Neuronal stem cell (in vitro differentiated cells): ENCODE measurements around the gene ZFP36L1.
A peak's percentile ranks its signal among the peaks of the same experiment; 100 is the strongest.

ENCODE experiments used
- DNase-seq: peaks from one replicate; pipeline ENCODE4 v3.0.0-alpha.2; 2013; ENCODE audit warnings: low spot score
- H2AFZ ChIP-seq: one replicate; pipeline ENCODE4 v1.6.1; 2013; ENCODE audit warnings: mild to moderate bottlenecking, low read length, inconsistent platforms
- H2AK5ac ChIP-seq: 2 replicates; pipeline ENCODE4 v1.6.1; 2013; ENCODE audit warnings: low read depth, mild to moderate bottlenecking, inconsistent platforms, low read length, moderate library complexity, mixed read lengths
- H2BK120ac ChIP-seq: 2 replicates; pipeline ENCODE4 v1.6.1; 2013; ENCODE audit warnings: low read depth, mild to moderate bottlenecking, inconsistent platforms, low read length, moderate library complexity, mixed read lengths
- H2BK12ac ChIP-seq: one replicate; pipeline ENCODE4 v1.6.1; 2013; ENCODE audit warnings: low read length, inconsistent platforms
- H2BK15ac ChIP-seq: 2 replicates; pipeline ENCODE4 v1.6.1; 2013; ENCODE audit warnings: mild to moderate bottlenecking, low read length, inconsistent platforms, mixed read lengths
- H2BK5ac ChIP-seq: one replicate; pipeline ENCODE4 v1.6.1; 2013; ENCODE audit warnings: inconsistent platforms, mild to moderate bottlenecking, low read length, moderate library complexity
- H3K14ac ChIP-seq: one replicate; pipeline ENCODE4 v1.6.1; 2013; ENCODE audit warnings: low read length, inconsistent platforms
- H3K18ac ChIP-seq: 2 replicates; pipeline ENCODE4 v1.6.1; 2013; ENCODE audit warnings: low read length, inconsistent platforms
- H3K23ac ChIP-seq: 2 replicates; pipeline ENCODE4 v1.6.1; 2013; ENCODE audit warnings: low read depth, mild to moderate bottlenecking, mixed read lengths, low read length, inconsistent platforms; ENCODE audit not compliant: poor library complexity
- H3K27ac ChIP-seq: replicated peaks from 3 replicates; pipeline ENCODE4 v1.5.1; 2013; ENCODE audit warnings: low read length, inconsistent platforms
- H3K27me3 ChIP-seq, 3 experiments: 2 replicates each; pipeline ENCODE4 v1.6.1; 2013; ENCODE audit warnings: low read length in 3 of 3, mild to moderate bottlenecking in 2 of 3, inconsistent platforms in 1 of 3, low read depth in 1 of 3, mixed read lengths in 1 of 3, moderate library complexity in 1 of 3; ENCODE audit not compliant: control insufficient read depth in 3 of 3, insufficient read depth in 3 of 3
- H3K36me3 ChIP-seq, 2 donors: replicated peaks in 1 of 2; 2 replicates each; pipeline ENCODE4 v1.6.1; 2013; ENCODE audit warnings: low read length in 2 of 2; ENCODE audit not compliant: control insufficient read depth in 2 of 2, insufficient read depth in 2 of 2
- H3K4ac ChIP-seq: 2 replicates; pipeline ENCODE4 v1.6.1; 2013; ENCODE audit warnings: inconsistent platforms, mild to moderate bottlenecking, low read length, moderate library complexity
- H3K4me1 ChIP-seq, 2 donors: 1 replicate in 1 of 2; 2 replicates in 1 of 2; pipeline ENCODE4 v1.6.1; 2013; ENCODE audit warnings: low read length in 2 of 2, low read depth in 1 of 2; ENCODE audit not compliant: control insufficient read depth in 2 of 2, insufficient read depth in 1 of 2
- H3K4me2 ChIP-seq: one replicate; pipeline ENCODE4 v1.6.1; 2013; ENCODE audit warnings: mild to moderate bottlenecking, low read length, inconsistent platforms; ENCODE audit not compliant: insufficient read depth, poor library complexity, severe bottlenecking
- H3K4me3 ChIP-seq, 2 donors: 2 replicates each; pipeline ENCODE4 v1.5.1; 2013; ENCODE audit warnings: low read length in 2 of 2, mild to moderate bottlenecking in 2 of 2, inconsistent platforms in 1 of 2, moderate library complexity in 1 of 2
- H3K79me1 ChIP-seq: one replicate; pipeline ENCODE4 v1.6.1; 2013; ENCODE audit warnings: low read depth, mild to moderate bottlenecking, inconsistent platforms, low read length, moderate library complexity
- H3K9ac ChIP-seq: one replicate; pipeline ENCODE4 v1.6.1; 2013; ENCODE audit warnings: mild to moderate bottlenecking, low read depth, low read length, inconsistent platforms; ENCODE audit not compliant: poor library complexity
- H3K9me3 ChIP-seq, 2 donors: replicated peaks in 1 of 2; 2 replicates each; pipeline versions ENCODE3 to v1.6.1; 2013; ENCODE audit warnings: low read length in 2 of 2, mild to moderate bottlenecking in 2 of 2, inconsistent platforms in 1 of 2, low read depth in 1 of 2, mixed read lengths in 1 of 2, moderate library complexity in 1 of 2; ENCODE audit not compliant: control insufficient read depth in 2 of 2, insufficient read depth in 1 of 2
- H4K8ac ChIP-seq: one replicate; pipeline ENCODE4 v1.6.1; 2013; ENCODE audit warnings: low read depth, mild to moderate bottlenecking, inconsistent platforms, low read length, moderate library complexity
- H4K91ac ChIP-seq: one replicate; pipeline ENCODE4 v1.6.1; 2013; ENCODE audit warnings: low read length, low read depth, mild to moderate bottlenecking, inconsistent platforms; ENCODE audit not compliant: poor library complexity
- WGBS, 2 donors: extraction: QIAGEN DNeasy Blood & Tissue Kit; methylation state at CpG; one replicate each; pipeline ENCODE4 v1.1.7; 2013; ENCODE audit warnings: missing lambda C conversion rate in 2 of 2, mixed read lengths in 1 of 2; ENCODE audit not compliant: insufficient read length in 2 of 2, insufficient replicate concordance in 1 of 2; ENCODE audit errors: extremely low coverage in 2 of 2; 5-methylcytosine and 5-hydroxymethylcytosine counted together

The ZFP36L1 gene

DNA sequence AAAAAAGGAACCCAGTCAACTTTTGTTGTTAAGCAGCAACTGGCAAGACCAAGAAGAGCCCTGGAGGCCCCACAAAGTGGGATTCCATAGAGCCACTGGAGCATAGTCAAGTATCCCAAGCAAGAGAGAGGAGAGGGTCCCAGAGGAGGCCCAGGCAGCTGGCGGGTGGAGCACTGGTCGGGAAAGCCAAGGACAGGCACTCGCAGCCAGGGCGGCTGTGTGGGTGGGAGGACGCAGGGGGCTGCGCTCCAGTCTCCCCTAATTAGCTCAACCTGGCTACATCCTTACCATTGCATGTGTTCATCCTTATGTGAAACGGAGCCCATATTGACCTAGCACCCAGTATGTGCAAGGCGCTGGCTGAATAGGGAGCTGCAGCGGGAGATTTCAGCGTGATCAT lies 18.3 kb upstream of the ZFP36L1 start:
- WGBS, 2 donors, result no CpG with 5 or more reads among the region's 10 CpGs
- Histone ChIP-seq H3K23ac (no peak overlapping the region), H2BK12ac (peak overlapping the region; percentile 4), H3K36me3 (no peaks in the 10 kb centered on the region), H3K27me3 (no peaks in the 10 kb centered on the region), H3K4ac (no peak overlapping the region), H4K91ac (no peak overlapping the region), H3K4me2 (no peak overlapping the region), H3K79me1 (no peaks in the 10 kb centered on the region), H3K18ac (peak overlapping the region; percentile 84), H2BK5ac (no peak overlapping the region), H2BK15ac (no peak overlapping the region), H2AFZ (no peak overlapping the region), H3K14ac (no peak overlapping the region), H3K27ac (no peak overlapping the region), H4K8ac (no peak overlapping the region), H3K4me3 (no peak overlapping the region), H3K4me1 (peaks cover 15 to 19% of the 10 kb centered on the region in 2 donors), H2AK5ac (peak overlapping the region; percentile 6), H2BK120ac (no peak overlapping the region), H3K9me3 (peaks cover 0 to 10% of the 10 kb centered on the region in 2 donors), H3K9ac (no peak overlapping the region)
- no peak for DNase-seq

DNA sequence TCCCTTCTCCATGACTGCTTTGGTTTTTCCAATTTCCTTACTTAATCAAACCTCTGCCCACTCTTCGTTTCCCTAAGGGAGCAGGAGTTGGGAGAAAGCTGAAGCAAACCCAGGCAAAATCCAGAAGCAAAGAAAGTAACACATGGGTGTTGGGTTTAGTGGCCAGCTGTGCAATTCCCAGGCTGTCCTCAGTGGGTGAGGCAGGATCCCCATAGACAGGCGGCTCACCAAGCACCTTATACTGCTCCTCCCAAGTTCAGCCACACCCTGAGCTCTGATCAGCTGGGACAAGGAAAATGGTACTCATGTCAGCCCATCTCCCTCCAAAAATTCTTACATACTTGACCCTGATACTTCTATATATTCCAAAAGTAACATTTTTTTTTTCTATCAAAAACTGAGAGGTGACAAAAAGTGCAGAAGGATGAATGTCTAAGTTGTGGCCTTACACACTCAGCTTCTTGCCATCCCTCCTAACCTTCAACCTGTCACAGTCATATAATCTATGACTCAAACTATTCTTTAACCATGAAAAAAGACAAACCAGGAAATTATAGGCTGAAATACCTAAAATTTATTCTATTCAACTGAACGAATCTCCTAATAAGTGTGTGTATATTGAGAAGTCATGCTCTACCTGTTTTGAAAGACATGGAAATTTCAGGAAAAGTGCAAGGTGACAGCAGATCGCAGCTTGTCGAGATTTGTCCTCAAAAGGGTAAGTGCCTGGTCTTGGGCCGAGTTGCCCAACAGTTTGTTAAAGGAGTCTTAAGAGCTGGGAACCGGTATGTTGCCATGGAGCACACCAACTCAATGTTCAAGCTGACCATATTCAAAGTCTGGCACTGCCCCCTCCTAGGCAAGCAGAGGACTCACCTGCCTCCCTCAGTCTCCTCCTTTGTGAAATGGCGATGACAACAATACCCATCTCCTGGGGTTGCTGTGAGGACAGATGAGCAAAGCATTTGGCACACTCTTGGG lies 17.6 kb upstream of the ZFP36L1 start:
- Histone ChIP-seq H2BK120ac (no peak overlapping the region), H3K79me1 (no peaks in the 10 kb centered on the region), H3K4ac (no peak overlapping the region), H3K27me3 (no peaks in the 10 kb centered on the region), H3K23ac (no peak overlapping the region), H2AK5ac (peak overlapping the region; percentile 6), H3K9ac (no peak overlapping the region), H3K36me3 (no peaks in the 10 kb centered on the region), H2BK15ac (no peak overlapping the region), H3K9me3 (peaks cover 0 to 10% of the 10 kb centered on the region in 2 donors), H2BK12ac (no peak overlapping the region), H4K91ac (no peak overlapping the region), H3K4me1 (peaks cover 13 to 15% of the 10 kb centered on the region in 2 donors), H2BK5ac (no peak overlapping the region), H4K8ac (no peak overlapping the region), H3K4me2 (no peak overlapping the region), H3K18ac (no peak overlapping the region), H3K14ac (no peak overlapping the region), H3K4me3 (no peak overlapping the region), H3K27ac (no peak overlapping the region), H2AFZ (no peak overlapping the region)
- WGBS, 2 donors, result no CpG with 5 or more reads among the region's 8 CpGs
- no peak for DNase-seq

DNA sequence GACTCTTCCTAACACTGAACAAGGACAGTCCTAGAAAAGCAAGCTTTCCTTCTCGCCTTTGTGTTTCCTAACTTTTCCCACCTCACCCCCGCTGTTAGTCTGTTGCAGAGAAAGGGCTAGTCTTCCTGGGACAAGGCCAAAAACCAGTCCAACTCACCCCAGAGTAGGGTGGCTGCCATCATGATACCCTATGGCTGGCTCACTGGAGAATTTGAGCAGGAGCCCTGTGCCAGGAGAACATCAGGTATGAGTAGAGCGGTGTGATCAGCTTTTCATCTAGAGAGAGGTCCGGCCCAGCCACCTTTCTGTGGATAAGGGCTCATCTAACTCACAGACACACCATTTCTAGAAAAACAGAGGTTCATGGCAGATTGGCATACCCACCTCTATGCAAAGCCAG lies 16.7 kb upstream of the ZFP36L1 start:
- H2AK5ac ChIP-seq, result no peak overlapping the region
- H3K27ac ChIP-seq, result no peak overlapping the region
- no peak overlapping the region for H4K91ac ChIP-seq
- H2AFZ ChIP-seq, result no peak overlapping the region
- H3K9me3 ChIP-seq, result peaks cover 0 to 13% of the 10 kb centered on the region in 2 donors
- no peak overlapping the region for H4K8ac ChIP-seq
- H3K4me2 ChIP-seq, result no peak overlapping the region
- H3K14ac ChIP-seq, result no peak overlapping the region
- H2BK5ac ChIP-seq, result no peak overlapping the region
- H2BK12ac ChIP-seq, result no peak overlapping the region
- no peaks in the 10 kb centered on the region for H3K36me3 ChIP-seq
- H2BK15ac ChIP-seq, result no peak overlapping the region
- H3K23ac ChIP-seq, result no peak overlapping the region
- no peaks in the 10 kb centered on the region for H3K79me1 ChIP-seq
- no peak for DNase-seq
- H3K4me1 ChIP-seq, result peaks cover 6 to 7% of the 10 kb centered on the region in 2 donors
- WGBS, 2 donors, result no CpG with 5 or more reads among the region's 4 CpGs
- no peak overlapping the region for H3K4me3 ChIP-seq
- no peaks in the 10 kb centered on the region for H3K27me3 ChIP-seq
- H2BK120ac ChIP-seq, result no peak overlapping the region
- H3K4ac ChIP-seq, result no peak overlapping the region
- peak overlapping the region; percentile 29 for H3K18ac ChIP-seq
- no peak overlapping the region for H3K9ac ChIP-seq

DNA sequence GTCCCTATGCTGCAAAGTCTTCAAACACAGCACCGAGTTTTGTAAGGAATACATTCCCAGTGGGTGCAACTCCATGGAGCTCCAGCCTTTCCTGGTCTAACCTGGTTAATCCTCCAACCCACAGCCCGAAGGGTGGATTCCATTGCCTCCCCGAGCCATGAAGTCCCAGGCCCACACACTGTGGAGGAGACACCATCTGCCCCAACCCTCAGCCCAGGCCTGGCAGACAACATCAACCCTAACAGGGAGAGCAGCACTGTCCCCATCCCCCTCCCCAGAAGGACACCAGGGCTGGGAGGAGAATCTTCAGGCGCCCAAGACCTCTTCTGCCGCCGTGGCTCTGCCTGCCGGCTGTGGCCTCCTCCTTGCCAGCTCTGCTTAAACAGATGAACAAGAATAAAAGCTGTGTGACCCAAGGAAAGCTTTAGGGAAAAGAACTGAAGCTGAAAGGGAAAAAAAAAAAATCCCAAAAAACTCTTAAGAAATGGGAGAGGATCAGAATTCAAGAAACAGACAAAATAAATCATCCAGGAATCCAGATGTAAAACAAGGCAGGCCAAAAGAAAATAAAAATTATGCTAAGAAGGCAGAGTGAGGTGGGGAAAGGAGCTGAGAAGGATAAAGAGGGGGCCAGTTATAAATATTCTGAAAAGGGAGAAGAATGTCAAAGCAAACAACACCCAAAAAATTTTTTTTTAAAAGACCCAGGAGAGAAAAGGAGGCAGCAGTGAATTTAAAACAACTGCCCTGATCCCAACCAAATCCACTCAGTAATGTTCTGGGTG lies 16.0 kb upstream of the ZFP36L1 start:
- no peak for DNase-seq
- H2BK12ac ChIP-seq, result no peak overlapping the region
- no peak overlapping the region for H2AFZ ChIP-seq
- no peak overlapping the region for H2BK5ac ChIP-seq
- H3K36me3 ChIP-seq, result no peaks in the 10 kb centered on the region
- H3K14ac ChIP-seq, result no peak overlapping the region
- H3K27ac ChIP-seq, result no peak overlapping the region
- peaks cover 0 to 16% of the 10 kb centered on the region in 2 donors for H3K9me3 ChIP-seq
- peaks cover 0 to 2% of the 10 kb centered on the region in 2 donors for H3K4me1 ChIP-seq
- no peak overlapping the region for H3K4ac ChIP-seq
- H2BK120ac ChIP-seq, result no peak overlapping the region
- H3K23ac ChIP-seq, result no peak overlapping the region
- no peak overlapping the region for H3K4me3 ChIP-seq
- peak overlapping the region; percentile 5 for H3K18ac ChIP-seq
- no peaks in the 10 kb centered on the region for H3K79me1 ChIP-seq
- no peak overlapping the region for H2AK5ac ChIP-seq
- no peak overlapping the region for H3K4me2 ChIP-seq
- no peak overlapping the region for H4K8ac ChIP-seq
- no peaks in the 10 kb centered on the region for H3K27me3 ChIP-seq
- H3K9ac ChIP-seq, result no peak overlapping the region
- H2BK15ac ChIP-seq, result peak overlapping the region; percentile 13
- H4K91ac ChIP-seq, result no peak overlapping the region
- no CpG with 5 or more reads among the region's 7 CpGs for WGBS, 2 donors
